Renal cortex interstitium (tissue), 11 donors: ENCODE data around the gene PTPN2. TPM values are rescaled to one million over a fixed set of nuclear protein-coding genes. Genes with fewer than 3 reads are reported as not detected.
"Not testable (repeated sequence)": the region's sequence is repeated elsewhere in the genome, so short reads cannot be mapped to it uniquely, and the experiment has no call there.

Experiments used
- DNase-seq, 11 donors: peaks; one replicate each; pipeline ENCODE4 v3.0.0-alpha.2; 2013; ENCODE audit warnings: low read depth in 9 of 11, low spot score in 4 of 11; ENCODE audit errors: extremely low read depth in 1 of 11
- polyA plus RNA-seq, 3 donors: library from polyadenylated mRNA; unstranded; fragments of 120-200 nt; gene quantifications; one replicate each; pipeline ENCODE4 v1.2.1, GENCODE V29; 2013; ENCODE audit not compliant: insufficient read length in 3 of 3

The PTPN2 gene
- polyA plus RNA-seq, 3 donors = 46.8 to 63.8 (median 55.1) TPM

DNA sequence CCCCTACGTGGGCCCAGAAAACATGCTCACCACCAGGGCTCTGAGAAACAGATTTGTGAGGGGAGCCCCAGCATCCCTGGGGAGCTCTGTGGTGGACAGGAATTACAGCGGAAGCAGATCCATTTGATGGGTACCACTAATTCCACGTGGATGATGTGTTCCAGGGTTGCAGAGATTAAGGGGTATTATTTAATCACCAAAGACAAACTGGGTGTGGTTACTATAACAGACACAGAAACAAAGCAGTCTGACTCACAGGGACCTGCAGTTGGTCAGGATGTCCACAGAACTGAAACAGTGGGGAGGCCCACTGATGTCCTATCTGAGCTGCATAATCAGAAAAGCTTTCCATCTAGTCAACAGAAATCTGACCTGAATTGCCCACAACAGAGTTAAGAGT lies 115.4 kb downstream of the PTPN2 start:
- no peak for DNase-seq

DNA sequence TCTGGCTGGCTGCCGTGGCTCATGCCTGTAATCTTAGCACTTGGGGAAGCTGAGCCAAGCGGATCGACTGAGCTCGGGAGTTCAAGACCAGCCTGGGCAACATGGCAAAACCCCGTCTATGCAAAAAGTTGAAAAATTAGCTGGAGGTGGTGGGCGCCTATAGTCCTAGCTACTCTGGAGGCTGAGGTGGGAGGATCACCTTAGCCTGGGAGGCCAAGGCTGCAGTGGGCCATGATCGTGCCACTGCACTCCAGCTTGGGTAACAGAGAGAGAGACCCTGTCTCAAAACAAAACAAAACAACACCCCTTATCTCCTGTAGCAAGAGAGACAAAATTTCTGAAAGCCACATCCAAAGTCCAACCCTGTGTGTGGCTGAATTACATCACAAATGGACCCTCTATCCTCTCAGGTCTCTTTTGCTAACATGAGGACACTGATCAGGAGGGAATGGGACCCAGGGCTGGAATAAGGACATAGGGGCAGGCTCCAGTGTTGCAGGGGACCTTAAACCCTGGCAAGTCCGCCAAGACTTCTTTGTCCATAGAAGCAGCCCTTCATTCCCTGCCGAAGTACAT lies 116.4 kb downstream of the PTPN2 start:
- no peak for DNase-seq

- no peak for DNase-seq
Observed at GRCh38 chr18:12766986-12767433, 117.0 kb downstream of the PTPN2 start.

GRCh38 chr18:12765586-12765985 lies 118.5 kb downstream of the PTPN2 start:
- no peak for DNase-seq

- no peak for DNase-seq
Observed at GRCh38 chr18:12765126-12765525, 118.9 kb downstream of the PTPN2 start.

- not testable (repeated sequence) for DNase-seq
Observed at GRCh38 chr18:12758566-12758965, 125.5 kb downstream of the PTPN2 start.

DNA sequence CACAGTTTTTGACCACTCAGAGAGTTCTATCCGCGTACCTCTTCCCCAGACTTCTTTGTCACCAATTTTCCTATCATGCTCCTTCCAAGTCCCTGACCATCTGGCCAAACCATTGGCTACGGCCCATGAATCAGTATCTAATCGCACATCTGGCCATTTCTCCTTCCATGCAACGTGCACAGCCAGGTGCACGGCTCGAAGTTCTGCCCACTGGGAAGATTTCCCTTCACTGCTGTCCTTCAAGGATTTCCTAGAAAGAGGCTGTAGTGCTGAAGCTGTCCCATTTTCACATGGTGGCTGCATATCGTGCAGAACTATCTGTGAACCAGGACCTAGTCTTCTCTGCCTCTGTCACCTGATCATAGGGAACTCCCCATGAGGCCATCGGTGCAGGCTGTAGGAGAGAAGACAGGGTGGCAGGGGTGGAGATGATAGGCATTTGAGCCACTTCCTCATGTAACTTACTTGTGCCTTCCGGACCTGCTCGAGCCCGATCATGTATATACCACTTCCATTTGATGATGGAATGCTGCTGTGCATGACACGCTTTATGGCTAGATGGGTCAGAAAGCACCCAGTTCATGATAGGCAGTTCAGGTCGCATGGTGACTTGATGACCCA lies 127.3 kb downstream of the PTPN2 start:
- DNase-seq = not testable (repeated sequence)

- not testable (repeated sequence) for DNase-seq
Observed at GRCh38 chr18:12755606-12756005, 128.4 kb downstream of the PTPN2 start.

- DNase-seq = no peak
Observed at GRCh38 chr18:12754511-12754910, 129.5 kb downstream of the PTPN2 start.

GRCh38 chr18:12751891-12752290 lies 132.1 kb downstream of the PTPN2 start:
- DNase-seq = no peak

GRCh38 chr18:12751503-12751884 lies 132.5 kb downstream of the PTPN2 start:
- no peak for DNase-seq

DNA sequence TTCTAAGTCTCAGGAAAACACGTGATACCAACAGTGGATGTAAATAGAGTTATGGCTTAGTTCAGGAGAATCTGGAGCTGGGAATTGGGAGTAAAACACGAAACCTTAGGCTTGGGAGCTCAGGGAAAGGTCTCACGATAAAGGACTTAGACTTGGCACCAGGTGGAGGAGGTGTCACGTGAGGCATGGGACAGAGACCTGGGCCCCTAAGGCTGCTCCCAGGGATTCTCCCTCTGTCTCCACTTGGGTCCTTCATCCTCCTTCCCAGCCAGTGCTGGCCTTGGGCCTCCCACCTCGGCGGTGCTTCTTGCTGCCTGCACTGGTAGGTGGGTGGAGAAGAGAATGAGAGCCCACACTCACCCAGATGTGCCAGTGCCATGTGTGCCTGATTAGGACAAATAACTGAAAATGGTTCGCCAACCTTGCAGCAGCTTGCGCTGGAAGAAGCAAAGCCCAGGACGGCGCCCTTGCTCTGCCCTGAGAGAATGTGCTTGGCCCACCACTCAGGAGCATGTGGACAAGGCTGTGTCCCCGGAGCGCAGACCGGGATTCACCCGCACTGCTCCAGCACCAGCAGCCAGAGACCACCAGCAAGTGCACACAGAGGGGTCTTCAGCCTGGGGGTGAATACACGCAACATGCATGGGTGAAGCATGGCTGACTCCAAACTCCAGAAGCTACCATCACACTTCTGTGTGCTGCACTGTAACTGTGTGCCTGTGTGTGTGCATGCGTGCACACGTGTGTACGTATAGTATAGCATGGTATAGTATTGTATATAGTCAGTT lies 133.1 kb downstream of the PTPN2 start:
- DNase-seq = no peak

GRCh38 chr18:12750076-12750714 lies 133.8 kb downstream of the PTPN2 start:
- no peak for DNase-seq

DNA sequence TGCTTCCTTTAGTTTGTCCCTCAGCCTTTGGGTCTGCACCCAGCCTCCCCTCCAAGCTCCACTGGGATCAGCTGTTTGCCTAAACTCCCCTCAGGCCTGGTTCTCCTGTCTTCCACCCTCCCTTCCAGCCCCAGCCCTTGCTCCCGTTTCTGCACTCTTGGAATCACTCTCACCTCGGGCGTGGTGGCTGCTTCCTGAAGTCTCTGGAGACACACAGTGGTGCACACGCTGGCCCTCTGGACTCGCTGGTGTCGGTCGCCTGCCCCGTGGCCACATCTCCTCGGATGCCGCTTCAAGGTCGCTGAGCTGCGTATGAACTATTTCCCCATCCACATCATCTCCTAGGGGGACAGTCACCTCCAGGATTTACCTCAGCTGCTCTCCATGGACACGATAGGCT lies 134.9 kb downstream of the PTPN2 start:
- no peak for DNase-seq

- no peak for DNase-seq
Observed at GRCh38 chr18:12748671-12749070, 135.4 kb downstream of the PTPN2 start.

DNA sequence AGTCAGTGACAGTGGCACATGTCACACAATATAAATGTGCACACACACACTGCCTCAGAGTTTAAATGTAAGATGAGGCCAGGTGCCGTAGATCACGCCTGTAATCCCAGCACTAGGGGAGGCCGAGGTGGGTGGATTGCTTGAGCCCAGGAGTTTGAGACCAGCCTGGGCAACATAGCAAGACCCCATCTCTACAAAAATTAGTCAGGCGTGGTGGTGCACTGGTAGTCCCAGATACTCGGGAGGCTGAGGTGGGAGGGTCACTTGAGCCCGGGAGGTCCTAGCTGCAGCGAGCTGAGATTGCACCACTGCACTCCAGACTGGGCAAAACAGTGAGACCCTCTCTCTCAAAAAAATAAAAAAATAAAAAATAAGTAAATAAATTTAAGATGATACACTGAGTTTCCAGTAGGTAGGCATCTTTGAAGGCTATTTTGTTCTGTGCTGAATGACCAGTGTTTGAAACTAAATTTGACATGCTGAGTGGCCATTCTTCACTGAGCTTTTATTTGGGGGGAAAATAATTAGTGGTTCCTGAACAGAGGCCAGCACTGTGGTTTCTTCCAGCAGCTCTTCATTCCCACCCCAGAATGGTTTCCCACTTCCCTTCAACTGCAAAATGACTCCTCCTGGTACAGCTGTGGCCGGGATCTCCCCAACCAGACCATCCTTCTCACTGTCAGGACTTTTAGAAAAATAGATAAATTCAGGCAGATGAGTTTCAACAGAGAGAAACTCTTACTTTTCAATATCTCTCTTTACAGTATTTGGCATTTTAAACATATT lies 136.3 kb downstream of the PTPN2 start:
- DNase-seq = no peak

DNA sequence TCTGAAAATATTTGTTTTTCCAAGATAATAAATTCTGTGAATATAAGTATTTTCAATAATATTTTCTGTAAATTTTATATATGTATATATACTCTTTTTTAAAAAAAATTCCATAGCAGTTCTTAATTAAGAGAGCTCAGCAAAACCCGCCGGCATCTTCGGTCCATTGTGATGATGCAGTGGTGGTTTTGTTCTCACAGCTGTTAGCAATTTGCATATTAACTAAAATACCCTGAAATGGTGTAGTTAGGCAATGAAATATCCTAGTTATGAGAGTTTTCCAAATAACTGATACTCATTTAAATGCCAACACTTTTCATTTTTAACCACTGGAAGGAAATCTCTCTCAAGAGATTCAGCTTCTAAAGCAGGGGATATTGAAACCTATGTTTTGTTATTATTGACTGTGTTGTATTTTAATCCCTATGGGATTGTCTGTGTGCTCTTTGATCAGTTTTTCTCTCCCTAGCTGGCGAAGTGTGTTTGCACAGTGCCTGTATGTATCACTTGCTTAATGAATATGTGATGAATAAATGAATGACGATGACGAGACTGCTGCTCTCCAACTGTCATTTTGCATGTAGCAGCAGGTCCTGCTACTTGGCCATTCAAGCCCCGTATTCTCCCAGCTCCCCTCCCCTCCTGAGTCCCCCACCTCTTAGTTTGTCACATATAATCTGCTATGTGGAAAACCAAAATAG lies 138.8 kb downstream of the PTPN2 start:
- DNase-seq = no peak

- DNase-seq = peak in 7 of 11 donors; percentile 5 to 26 (median 18)
Observed at GRCh38 chr18:12744103-12744502, 139.9 kb downstream of the PTPN2 start.

DNA sequence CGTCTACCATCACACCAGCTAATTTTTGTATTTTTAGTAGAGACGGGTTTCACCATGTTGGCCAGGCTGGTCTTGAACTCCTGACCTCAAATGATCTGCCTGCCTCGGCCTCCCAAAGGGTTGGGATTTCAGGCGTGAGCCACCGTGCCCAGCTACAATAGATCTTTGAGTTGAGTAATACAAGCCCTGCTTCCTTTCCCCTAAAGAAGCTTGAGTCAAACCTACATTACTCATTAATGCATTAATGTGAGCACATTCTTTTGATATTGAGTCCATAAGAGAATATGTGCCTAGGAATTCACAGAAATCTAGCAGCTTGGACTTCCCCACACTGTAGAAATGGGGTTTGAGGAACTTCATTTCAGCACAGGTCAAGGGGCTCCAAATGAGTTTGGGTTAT lies 141.6 kb downstream of the PTPN2 start:
- no peak for DNase-seq
